K562 (cell line): Measurements from ENCODE around the gene NDUFC2. TPM values are rescaled to one million over a fixed set of nuclear protein-coding genes. Genes with fewer than 3 reads are reported as not detected.

Experiments used
- ASH1L ChIP-seq: fragments of 450-650 bp; IDR thresholded peaks from 2 replicates; pipeline ENCODE4 v1.6.1; 2018; ENCODE audit warnings: borderline replicate concordance, mild to moderate bottlenecking, low read depth; ENCODE audit not compliant: partially characterized antibody
- ATF2 ChIP-seq: sonication (generic); formaldehyde crosslinking; IDR thresholded peaks from 2 replicates; pipeline ENCODE4 v1.8.1; 2022; ENCODE audit warnings: missing genetic modification reagents
- CBX2 ChIP-seq: fragments of 200-600 bp; sonication (generic); IDR thresholded peaks from one replicate; pipeline ENCODE4 v1.6.1; 2012; ENCODE audit warnings: mild to moderate bottlenecking, low read length, inconsistent platforms; ENCODE audit not compliant: insufficient read depth, poor library complexity, severe bottlenecking
- ELF2 ChIP-seq: fragments of 250-450 bp; sonication (Bioruptor Pico); IDR thresholded peaks from 2 replicates; pipeline ENCODE4 v1.5.0; 2021; ENCODE audit warnings: mild to moderate bottlenecking
- FIP1L1 ChIP-seq: fragments of 200-400 bp; formaldehyde crosslinking; IDR thresholded peaks from 2 replicates; pipeline ENCODE4 v1.6.1; 2018; ENCODE audit warnings: mild to moderate bottlenecking, low read depth, low read length; ENCODE audit not compliant: poor library complexity, severe bottlenecking
- ILF3 ChIP-seq: fragments of 450-650 bp; IDR thresholded peaks from 2 replicates; pipeline ENCODE4 v1.6.1; 2018; ENCODE audit warnings: antibody characterized with exemption, mild to moderate bottlenecking, moderate library complexity, borderline replicate concordance
- MED1 ChIP-seq: sonication (generic); formaldehyde crosslinking; IDR thresholded peaks from 2 replicates; pipeline ENCODE4 v1.8.1; 2023; ENCODE audit warnings: missing genetic modification reagents, borderline replicate concordance
- NONO ChIP-seq, 2 experiments: fragments of 200-400 bp in 1 of 2; fragments of 450-650 bp in 1 of 2; formaldehyde crosslinking in 1 of 2; IDR thresholded peaks; 2 replicates each; pipeline ENCODE4 v1.6.1; 2017; ENCODE audit warnings: low read depth in 2 of 2, mild to moderate bottlenecking in 2 of 2, moderate library complexity in 2 of 2, low read length in 1 of 2
- RFX1 ChIP-seq: fragments of 450-650 bp; IDR thresholded peaks from 2 replicates; pipeline ENCODE4 v1.6.1; 2016; ENCODE audit warnings: mild to moderate bottlenecking, moderate library complexity
- RREB1 ChIP-seq: fragments of 250-450 bp; sonication (Bioruptor Pico); IDR thresholded peaks from 2 replicates; pipeline ENCODE4 v1.4.0; 2020
- SP2 ChIP-seq: IDR thresholded peaks from 2 replicates; pipeline ENCODE4 v1.6.1; 2011; ENCODE audit warnings: mild to moderate bottlenecking, low read depth, low read length, moderate library complexity; ENCODE audit not compliant: poor library complexity, severe bottlenecking; ENCODE audit errors: extremely low read depth
- ZBTB43 ChIP-seq: sonication (generic); formaldehyde crosslinking; IDR thresholded peaks from 2 replicates; pipeline ENCODE4 v1.8.0; 2023; ENCODE audit warnings: mild to moderate bottlenecking, missing genetic modification reagents
- ZNF644 ChIP-seq: fragments of 200-800 bp; sonication (Bioruptor generic); IDR thresholded peaks from 2 replicates; pipeline ENCODE4 v1.6.1; 2016; ENCODE audit warnings: low read depth, missing genetic modification characterization, missing compliant biosample characterization
- ZNF75A ChIP-seq: fragments of 450-650 bp; formaldehyde crosslinking; IDR thresholded peaks from 2 replicates; pipeline ENCODE4 v1.4.0; 2020; ENCODE audit warnings: mild to moderate bottlenecking
- polyA plus RNA-seq, 8 experiments: library from polyadenylated mRNA; depleted of rRNA in 4 of 8; stranded (reverse) in 5 of 8; unstranded in 3 of 8; fragments of >200 nt; fragmentation: Nextera tagmentation in 2 of 8; fragmentation: Illumina TruSeq in 1 of 8; extraction: Ambion mirVana in 2 of 8; extraction: Trizol in 1 of 8; gene quantifications; 2 replicates each; pipeline versions ENCODE4 v1.2.1 to v1.2.3, GENCODE V29; 2011 to 2014; ENCODE audit warnings: inconsistent platforms in 1 of 8, missing spikeins in 1 of 8
- total RNA-seq, 7 experiments: library from RNA; depleted of rRNA in 6 of 7; stranded (reverse); fragments of >200 nt in 6 of 7; fragmentation: Illumina TruSeq in 2 of 7; extraction: Trizol in 2 of 7; gene quantifications; 2 replicates each; pipeline versions ENCODE4 v1.2.1 to v1.2.3, GENCODE V29; 2011 to 2021; ENCODE audit warnings: low replicate concordance in 1 of 7
- TF ChIP-seq, protein P1 (sequence below): fragments of 250-450 bp; sonication (Bioruptor Pico); IDR thresholded peaks from 2 replicates; pipeline ENCODE4 v1.8.0; 2022; ENCODE audit warnings: moderate library complexity, mild to moderate bottlenecking, inconsistent platforms

Gene NDUFC2
- total and polyA plus RNA-seq, 9 of the 15 experiments (the other 6 are each of a cell fraction or from before 2014, with no cell fraction given), result 168 to 1,119 (median 442) TPM

DNA sequence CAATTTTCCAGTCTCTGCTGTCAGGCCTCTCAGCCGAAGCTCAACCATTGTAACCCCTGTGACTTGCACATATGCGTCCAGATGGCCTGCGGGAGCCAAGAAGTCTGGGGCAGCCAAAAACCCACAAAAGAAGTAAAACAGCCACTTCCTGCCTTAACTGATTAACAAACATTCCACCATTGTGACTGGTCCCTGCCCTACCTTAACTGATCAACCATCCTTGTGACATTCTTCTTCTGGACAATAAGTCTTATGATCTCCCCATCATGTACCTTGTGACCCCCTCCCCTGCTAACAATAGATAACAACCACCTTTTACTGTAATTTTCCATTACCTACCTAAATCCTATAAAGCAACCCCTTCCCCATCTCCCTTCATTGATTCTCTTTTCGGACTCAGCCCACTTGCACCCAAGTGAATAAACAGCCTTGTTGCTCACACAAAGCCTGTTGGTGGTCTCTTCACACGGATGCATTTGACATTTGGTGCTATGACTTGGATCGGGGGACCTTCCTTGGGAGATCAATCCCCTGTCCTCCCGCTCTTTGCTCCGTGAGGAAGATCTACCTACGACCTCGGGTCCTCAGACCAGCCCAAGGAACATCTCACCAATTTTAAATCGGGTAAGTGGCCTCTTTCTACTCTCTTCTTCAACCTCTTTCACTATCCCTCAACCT, 1.3 kb upstream of the NDUFC2 start (continued):
- TF ChIP-seq RFX1 (no peak), ILF3 (no peak), ZNF644 (no peak), RREB1 (CRISPR knock-in tag) (no peak), ZNF75A (CRISPR knock-in tag) (no peak), FIP1L1 (no peak), ELF2 (CRISPR knock-in tag) (peak; percentile 28; the same call in 1 of the 2 replicates), ZBTB43 (CRISPR knock-in tag) (no peak), ATF2 (CRISPR knock-in tag) (no peak), SP2 (no peak), CBX2 (no peak), NONO (IDR thresholded peaks at IDR 0.05; ENCODE audit: low read depth in 2 of 2, low read length in 1 of 2) (no peak), ASH1L (no peak), MED1 (CRISPR knock-in tag) (no peak)
- TF ChIP-seq, protein P1, sequence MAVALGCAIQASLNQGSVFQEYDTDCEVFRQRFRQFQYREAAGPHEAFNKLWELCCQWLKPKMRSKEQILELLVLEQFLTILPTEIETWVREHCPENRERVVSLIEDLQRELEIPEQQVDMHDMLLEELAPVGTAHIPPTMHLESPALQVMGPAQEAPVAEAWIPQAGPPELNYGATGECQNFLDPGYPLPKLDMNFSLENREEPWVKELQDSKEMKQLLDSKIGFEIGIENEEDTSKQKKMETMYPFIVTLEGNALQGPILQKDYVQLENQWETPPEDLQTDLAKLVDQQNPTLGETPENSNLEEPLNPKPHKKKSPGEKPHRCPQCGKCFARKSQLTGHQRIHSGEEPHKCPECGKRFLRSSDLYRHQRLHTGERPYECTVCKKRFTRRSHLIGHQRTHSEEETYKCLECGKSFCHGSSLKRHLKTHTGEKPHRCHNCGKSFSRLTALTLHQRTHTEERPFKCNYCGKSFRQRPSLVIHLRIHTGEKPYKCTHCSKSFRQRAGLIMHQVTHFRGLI (CRISPR knock-in tag), result 0 out of 2 replicates have a peak, but pooled peaks have one; percentile 57
